Neural cell (in vitro differentiated cells): ENCODE measurements around the gene EHHADH. TPM values are rescaled to one million over a fixed set of nuclear protein-coding genes. Genes with fewer than 3 reads are reported as not detected.

ENCODE experiments used
- H2AFZ ChIP-seq: fragments of 200-600, 300-800 bp; sonication (generic), shearing (Covaris generic); 2 replicates; pipeline ENCODE4 v1.6.0; 2014; ENCODE audit warnings: low read depth, mild to moderate bottlenecking, antibody characterized with exemption, low read length, moderate library complexity
- H3F3A ChIP-seq: fragments of 200-600 bp; shearing (Covaris generic); 2 replicates; pipeline ENCODE4 v1.6.1; 2016; ENCODE audit warnings: mild to moderate bottlenecking, moderate library complexity, mixed read lengths, antibody characterized with exemption, low read length; ENCODE audit not compliant: insufficient read depth, poor library complexity, severe bottlenecking
- H3K27ac ChIP-seq: fragments of 200-600, 300-800 bp; sonication (generic), shearing (Covaris generic); 2 replicates; pipeline ENCODE4 v1.5.1; 2014; ENCODE audit warnings: mild to moderate bottlenecking, low read length, moderate library complexity
- H3K27me3 ChIP-seq: fragments of 300-800, 200-600 bp; sonication (generic), shearing (Covaris generic); 2 replicates; pipeline ENCODE4 v1.6.0; 2014; ENCODE audit warnings: mild to moderate bottlenecking, low read depth, low read length, moderate library complexity; ENCODE audit not compliant: insufficient read depth
- H3K36me3 ChIP-seq: fragments of 300-800, 200-600 bp; sonication (generic), shearing (Covaris generic); 2 replicates; pipeline ENCODE4 v1.5.1; 2014; ENCODE audit warnings: mild to moderate bottlenecking, antibody characterized with exemption, low read length, moderate library complexity; ENCODE audit not compliant: insufficient read depth
- H3K4me2 ChIP-seq: fragments of 300-800, 200-600 bp; sonication (generic), shearing (Covaris generic); 2 replicates; pipeline ENCODE4 v1.6.0; 2014; ENCODE audit warnings: mild to moderate bottlenecking, low read length
- H3K4me3 ChIP-seq: fragments of 300-800, 200-600 bp; sonication (generic), shearing (Covaris generic); 2 replicates; pipeline ENCODE4 v1.5.1; 2014; ENCODE audit warnings: mild to moderate bottlenecking, low read length, moderate library complexity
- H3K79me2 ChIP-seq: fragments of 200-600 bp; shearing (Covaris generic); replicated peaks from 2 replicates; pipeline ENCODE4 v1.6.0; 2014; ENCODE audit warnings: mild to moderate bottlenecking, low read length, moderate library complexity; ENCODE audit not compliant: insufficient read depth
- H3K9ac ChIP-seq: fragments of 300-800, 200-600 bp; sonication (generic), shearing (Covaris generic); 2 replicates; pipeline ENCODE4 v1.6.1; 2016; ENCODE audit warnings: mild to moderate bottlenecking, low read length, mixed read lengths
- H3K9me2 ChIP-seq: fragments of 200-600 bp; shearing (Covaris generic); 2 replicates; pipeline ENCODE4 v1.6.1; 2016; ENCODE audit warnings: mild to moderate bottlenecking, low read length, mixed read lengths; ENCODE audit not compliant: insufficient read depth
- H3K9me3 ChIP-seq: fragments of 200-600, 300-800 bp; sonication (generic), shearing (Covaris generic); 2 replicates; pipeline ENCODE4 v1.6.1; 2016; ENCODE audit warnings: mild to moderate bottlenecking, mixed run types, low read length, moderate library complexity, mixed read lengths
- H4K20me1 ChIP-seq: fragments of 200-600 bp; shearing (Covaris generic); 2 replicates; pipeline ENCODE4 v1.6.1; 2016; ENCODE audit warnings: mild to moderate bottlenecking, mixed run types; ENCODE audit not compliant: insufficient read depth
- CTCF ChIP-seq: fragments of 450-650 bp; IDR thresholded peaks from 2 replicates; pipeline ENCODE4 v1.5.1; 2014; ENCODE audit warnings: antibody characterized with exemption, mild to moderate bottlenecking, moderate library complexity; ENCODE audit not compliant: poor library complexity, severe bottlenecking
- EP300 ChIP-seq: fragments of 450-650 bp; conservative IDR thresholded peaks from 2 replicates; pipeline ENCODE4 v1.6.1; 2014; ENCODE audit warnings: antibody characterized with exemption, mild to moderate bottlenecking, moderate library complexity; ENCODE audit not compliant: poor library complexity, severe bottlenecking
- EZH2 ChIP-seq: fragments of 200-600, 300-800 bp; shearing (Covaris generic), sonication (generic); IDR thresholded peaks from 2 replicates; pipeline ENCODE4 v1.6.1; 2014; ENCODE audit warnings: antibody characterized with exemption, low read length, borderline replicate concordance, mild to moderate bottlenecking; ENCODE audit not compliant: insufficient read depth, poor library complexity, severe bottlenecking
- MXI1 ChIP-seq: fragments of 450-650 bp; conservative IDR thresholded peaks from 2 replicates; pipeline ENCODE4 v1.6.1; 2014; ENCODE audit warnings: antibody characterized with exemption, mild to moderate bottlenecking; ENCODE audit not compliant: poor library complexity, severe bottlenecking
- POLR2AphosphoS5 ChIP-seq: IDR thresholded peaks from 2 replicates; pipeline ENCODE4 v1.6.1; 2012
- RAD21 ChIP-seq: fragments of 450-650 bp; conservative IDR thresholded peaks from 2 replicates; pipeline ENCODE4 v1.6.1; 2014; ENCODE audit warnings: antibody characterized with exemption, mild to moderate bottlenecking, moderate library complexity
- REST ChIP-seq: IDR thresholded peaks from 2 replicates; pipeline ENCODE4 v1.6.1; 2012; ENCODE audit warnings: borderline replicate concordance
- SMC3 ChIP-seq: fragments of 450-650 bp; conservative IDR thresholded peaks from 2 replicates; pipeline ENCODE4 v1.6.1; 2014; ENCODE audit warnings: antibody characterized with exemption, mild to moderate bottlenecking, moderate library complexity; ENCODE audit not compliant: poor library complexity
- TAF1 ChIP-seq: IDR thresholded peaks from 2 replicates; pipeline ENCODE4 v1.6.1; 2012; ENCODE audit warnings: low read depth
- polyA plus RNA-seq: library from polyadenylated mRNA; depleted of rRNA; stranded (reverse); fragments of >200 nt; gene quantifications from 2 replicates; pipeline ENCODE4 v1.2.3, GENCODE V29; 2014

The EHHADH gene
- polyA plus RNA-seq, 1 donor from 2014 or later: 2.0 TPM

- Histone ChIP-seq H4K20me1 (no peaks in the 10 kb centered on the region), H3K9ac (no peak overlapping the region), H2AFZ (no peak overlapping the region), H3K27me3 (no peaks in the 10 kb centered on the region), H3K9me2 (no peaks in the 10 kb centered on the region), H3K9me3 (no peaks in the 10 kb centered on the region), H3F3A (no peaks in the 10 kb centered on the region), H3K79me2 (no peaks in the 10 kb centered on the region), H3K4me2 (no peak overlapping the region), H3K27ac (no peak overlapping the region), H3K36me3 (no peaks in the 10 kb centered on the region), H3K4me3 (no peak overlapping the region)
- TF ChIP-seq REST (no peak), POLR2AphosphoS5 (no peak)
These were observed 45.7 kb downstream of the EHHADH start for GRCh38 chr3:185207931-185208746.

- no peaks in the 10 kb centered on the region for H4K20me1 ChIP-seq
- no peaks in the 10 kb centered on the region for H3K79me2 ChIP-seq
- no peak overlapping the region for H3K27ac ChIP-seq
- no peak overlapping the region for H2AFZ ChIP-seq
- H3F3A ChIP-seq: no peaks in the 10 kb centered on the region
- H3K36me3 ChIP-seq: no peaks in the 10 kb centered on the region
- H3K27me3 ChIP-seq: no peaks in the 10 kb centered on the region
- no peak overlapping the region for H3K4me3 ChIP-seq
- no peaks in the 10 kb centered on the region for H3K9me2 ChIP-seq
- TF ChIP-seq RAD21: no peak
- TF ChIP-seq CTCF: no peak
- TF ChIP-seq POLR2AphosphoS5: no peak
- no peak for TF ChIP-seq MXI1
- no peak for TF ChIP-seq EZH2
- TF ChIP-seq EP300: no peak
- no peak for TF ChIP-seq SMC3
- TF ChIP-seq REST: no peak
- TF ChIP-seq TAF1: no peak
- no peak overlapping the region for H3K4me2 ChIP-seq
- H3K9ac ChIP-seq: no peak overlapping the region
- H3K9me3 ChIP-seq: no peaks in the 10 kb centered on the region
These were observed 46.4 kb downstream of the EHHADH start for GRCh38 chr3:185207481-185207880.
